Dermis microvascular lymphatic vessel endothelial cell (primary cell): ENCODE measurements around the gene STAP1. TPM values are rescaled to one million over a fixed set of nuclear protein-coding genes. Genes with fewer than 3 reads are reported as not detected.
"Not testable (repeated sequence)": the region's sequence is repeated elsewhere in the genome, so short reads cannot be mapped to it uniquely, and the experiment has no call there.

Experiments
- DNase-seq, 2 donors: peaks; one replicate each; pipeline versions ENCODE4 v3.0.0 to v3.0.0-alpha.2; 2010; ENCODE audit warnings: low read depth in 2 of 2
- total RNA-seq: library from RNA; depleted of rRNA; stranded (reverse); fragments of >200 nt; gene quantifications from 2 replicates; pipeline ENCODE4 v1.2.1, GENCODE V29; 2014

STAP1 gene
- not detected in 2 replicates for total RNA-seq

- DNase-seq, result no peak
These were observed at the start of gene STAP1 for GRCh38 chr4:67558493-67558892. STAP1 (plus strand) TSS chr4:67558727; CDS start chr4:67558810, 83 bp downstream.

- DNase-seq, result no peak
These were observed 46.0 kb upstream of the STAP1 start for GRCh38 chr4:67512501-67512900.

- no peak for DNase-seq
These were observed 38.4 kb upstream of the STAP1 start for GRCh38 chr4:67520141-67520540.

- DNase-seq, result no peak
These were observed 37.0 kb upstream of the STAP1 start for GRCh38 chr4:67521506-67521905.

- DNase-seq, result no peak
These were observed 36.3 kb upstream of the STAP1 start for GRCh38 chr4:67522230-67522629.

GRCh38 chr4:67522851-67523671 is 35.5 kb upstream of the STAP1 start:
- DNase-seq, result peak in 1 of 2 donors; percentile 76

GRCh38 chr4:67524140-67524539 is 34.4 kb upstream of the STAP1 start:
- DNase-seq, result not testable (repeated sequence)

- no peak for DNase-seq
These were observed 27.1 kb upstream of the STAP1 start for GRCh38 chr4:67531379-67531962.

GRCh38 chr4:67532397-67532796 is 26.1 kb upstream of the STAP1 start:
- DNase-seq, result not testable (repeated sequence)

- DNase-seq, result no peak
These were observed 25.4 kb upstream of the STAP1 start for GRCh38 chr4:67533112-67533511.

- DNase-seq, result no peak
These were observed 23.2 kb upstream of the STAP1 start for GRCh38 chr4:67535280-67535840.

GRCh38 chr4:67539830-67540229 is 18.7 kb upstream of the STAP1 start:
- no peak for DNase-seq

GRCh38 chr4:67542076-67542475 is 16.5 kb upstream of the STAP1 start:
- peak in 1 of 2 donors; percentile 11 for DNase-seq

- DNase-seq, result peak; percentile 94 to 99
These were observed 13.1 kb upstream of the STAP1 start, which contains the start of gene CENPC for GRCh38 chr4:67545199-67546003. CENPC (minus strand) TSS chr4:67545503; CDS start chr4:67545355, 148 bp downstream.

GRCh38 chr4:67546004-67546356 is 12.5 kb upstream of the STAP1 start:
- no peak for DNase-seq

GRCh38 chr4:67546971-67547370 is 11.6 kb upstream of the STAP1 start:
- no peak for DNase-seq

- DNase-seq, result peak in 1 of 2 donors; percentile 49
These were observed 9.4 kb upstream of the STAP1 start for GRCh38 chr4:67549123-67549522.

- DNase-seq, result no peak
These were observed 8.1 kb upstream of the STAP1 start for GRCh38 chr4:67550451-67550850.

GRCh38 chr4:67550857-67551256 is 7.7 kb upstream of the STAP1 start:
- no peak for DNase-seq

GRCh38 chr4:67552146-67552792 is 6.3 kb upstream of the STAP1 start:
- DNase-seq, result not testable (repeated sequence)

GRCh38 chr4:67554096-67554495 is 4.4 kb upstream of the STAP1 start:
- no peak for DNase-seq
